Naive thymus-derived CD8-positive, alpha-beta T cell (primary cell): ENCODE results near the gene ARSH. TPM values are rescaled to one million over a fixed set of nuclear protein-coding genes. Genes with fewer than 3 reads are reported as not detected.
"Not testable (repeated sequence)": the region's sequence is repeated elsewhere in the genome, so short reads cannot be mapped to it uniquely, and the experiment has no call there.

Experiments
- ATAC-seq, 2 donors: fragments of 150-1000 bp; cut with Tn5 transposase in 1 of 2; sonication (Bioruptor Pico), chemical (Tn5 transposase) in 1 of 2; 1 replicate in 1 of 2; 2 replicates in 1 of 2; pipeline ENCODE4 v1.10.0; 2021; ENCODE audit warnings: mild to moderate bottlenecking in 2 of 2, moderate library complexity in 2 of 2
- POLR2A ChIA-PET: fragments of 350-600 bp; sonication (Branson Sonifier 250); formaldehyde crosslinking; loops from one replicate; lab custom pipeline; 2021; ENCODE audit warnings: antibody characterized with exemption; lab: Charles Lee
- DNase-seq, 10 donors: peaks; one replicate each; pipeline versions ENCODE4 v3.0.0 to v3.0.0-alpha.2; 2020 to 2022
- H3K27ac Mint-ChIP-seq, 10 donors: one replicate each; pipeline ENCODE4 v1.8.0; 2020 to 2022; ENCODE audit warnings: mild to moderate bottlenecking in 10 of 10, mixed read lengths in 10 of 10, moderate library complexity in 4 of 10, inconsistent platforms in 1 of 10
- H3K27me3 Mint-ChIP-seq, 5 donors: one replicate each; pipeline ENCODE4 v1.8.0; 2021 to 2022; ENCODE audit warnings: mixed read lengths in 5 of 5
- H3K36me3 Mint-ChIP-seq, 3 donors: one replicate each; pipeline ENCODE4 v1.8.0; 2020 to 2022; ENCODE audit warnings: mixed read lengths in 3 of 3, mild to moderate bottlenecking in 2 of 3, inconsistent platforms in 1 of 3
- H3K4me1 Mint-ChIP-seq, 4 donors: one replicate each; pipeline ENCODE4 v1.8.0; 2021 to 2022; ENCODE audit warnings: mixed read lengths in 4 of 4
- H3K4me3 Mint-ChIP-seq, 10 donors: one replicate each; pipeline ENCODE4 v1.8.0; 2020 to 2022; ENCODE audit warnings: mild to moderate bottlenecking in 10 of 10, mixed read lengths in 10 of 10, moderate library complexity in 6 of 10, inconsistent platforms in 1 of 10
- H3K9me3 Mint-ChIP-seq, 9 donors: one replicate each; pipeline ENCODE4 v1.8.0; 2020 to 2022; ENCODE audit warnings: mixed read lengths in 9 of 9, mild to moderate bottlenecking in 3 of 9, inconsistent platforms in 1 of 9, moderate library complexity in 1 of 9
- polyA plus RNA-seq, 3 donors: library from polyadenylated mRNA; unstranded; fragments of 300-500 nt; fragmentation: Illumina TruSeq; gene quantifications; one replicate each; pipeline ENCODE4 v1.2.3, GENCODE V29; 2021
- total RNA-seq, 8 experiments: library from RNA in 2 of 8; stranded (reverse) in 2 of 8; gene quantifications; one replicate each; pipeline ENCODE4 v1.2.3 and lab custom pipeline; 2021 to 2026

ARSH gene
- not detected for total RNA-seq
- polyA plus RNA-seq, result not detected
- total RNA-seq (lab: John Stamatoyannopoulos, UW), result 0 reads per million in 6 experiments

GRCh38 chrX:3006495-3006894, at the start of gene ARSH:
Gene ARSH, plus strand, starts transcription at chrX:3006546. Its CDS starts 67 bp downstream, at chrX:3006613.
- DNase-seq (no peak), ATAC-seq (no peak)
- peaks cover 0 to 16% (median 0%) of the 10 kb centered on the region in 3 donors for H3K36me3 Mint-ChIP-seq
- peaks cover 0 to 3% (median 0%) of the 10 kb centered on the region in 5 donors for H3K27me3 Mint-ChIP-seq
- H3K4me1 Mint-ChIP-seq, result no peaks in the 10 kb centered on the region
- H3K27ac Mint-ChIP-seq, result no peak within 1 kb of the TSS
- POLR2A ChIA-PET, result no interaction called here
- H3K4me3 Mint-ChIP-seq, result no peak within 1 kb of the TSS
- peaks cover 0 to 21% (median 4%) of the 10 kb centered on the region in 9 donors for H3K9me3 Mint-ChIP-seq

GRCh38 chrX:2958199-2958598, 48.1 kb upstream of the ARSH start:
- Mint-ChIP-seq H3K27ac (no peak overlapping the region), H3K27me3 (peaks cover 0 to 9% (median 3%) of the 10 kb centered on the region in 5 donors), H3K4me1 (no peaks in the 10 kb centered on the region), H3K9me3 (peaks cover 0 to 6% (median 0%) of the 10 kb centered on the region in 9 donors), H3K36me3 (peaks cover 0 to 9% (median 0%) of the 10 kb centered on the region in 3 donors), H3K4me3 (no peak overlapping the region)
- no peak for ATAC-seq
- DNase-seq, result no peak
- POLR2A ChIA-PET, result no interaction called here

- Mint-ChIP-seq H3K36me3 (peaks cover 0 to 2% (median 0%) of the 10 kb centered on the region in 3 donors), H3K4me1 (no peaks in the 10 kb centered on the region), H3K27me3 (peaks cover 0 to 7% (median 0%) of the 10 kb centered on the region in 5 donors), H3K9me3 (peaks cover 0 to 4% (median 0%) of the 10 kb centered on the region in 9 donors), H3K4me3 (no peak overlapping the region), H3K27ac (peak overlapping the region in 1 of 10 donors; percentile 13)
- DNase-seq (no peak), ATAC-seq (no peak)
- POLR2A ChIA-PET, result no interaction called here
Observed at GRCh38 chrX:2960861-2961515, 45.4 kb upstream of the ARSH start.

GRCh38 chrX:2962381-2962780, 44.0 kb upstream of the ARSH start:
- no peaks in the 10 kb centered on the region for H3K4me1 Mint-ChIP-seq
- DNase-seq, result no peak
- peaks cover 0 to 7% (median 0%) of the 10 kb centered on the region in 5 donors for H3K27me3 Mint-ChIP-seq
- no peaks in the 10 kb centered on the region for H3K36me3 Mint-ChIP-seq
- H3K4me3 Mint-ChIP-seq, result no peak overlapping the region
- peaks cover 0 to 6% (median 0%) of the 10 kb centered on the region in 9 donors for H3K9me3 Mint-ChIP-seq
- no peak for ATAC-seq
- POLR2A ChIA-PET, result no interaction called here
- H3K27ac Mint-ChIP-seq, result no peak overlapping the region

GRCh38 chrX:2963449-2963848, 42.9 kb upstream of the ARSH start:
- H3K36me3 Mint-ChIP-seq, DNase-seq, H3K4me3 Mint-ChIP-seq, POLR2A ChIA-PET, H3K27ac Mint-ChIP-seq, ATAC-seq, H3K27me3 Mint-ChIP-seq, H3K9me3 Mint-ChIP-seq, H3K4me1 Mint-ChIP-seq: not testable (repeated sequence)

GRCh38 chrX:2963992-2964794, 42.2 kb upstream of the ARSH start:
- H3K4me1 Mint-ChIP-seq, H3K27ac Mint-ChIP-seq, H3K36me3 Mint-ChIP-seq, POLR2A ChIA-PET, ATAC-seq, H3K4me3 Mint-ChIP-seq, H3K9me3 Mint-ChIP-seq, H3K27me3 Mint-ChIP-seq, DNase-seq: not testable (repeated sequence)

- Mint-ChIP-seq H3K27me3 (peaks cover 0 to 1% (median 0%) of the 10 kb centered on the region in 5 donors), H3K27ac (no peak overlapping the region), H3K4me3 (no peak overlapping the region), H3K9me3 (peaks cover 0 to 4% (median 0%) of the 10 kb centered on the region in 9 donors), H3K4me1 (peaks cover 0 to 6% (median under 1%) of the 10 kb centered on the region in 4 donors), H3K36me3 (no peaks in the 10 kb centered on the region)
- DNase-seq (no peak), ATAC-seq (no peak)
- POLR2A ChIA-PET, result no interaction called here
Observed at GRCh38 chrX:2965965-2966364, 40.4 kb upstream of the ARSH start.

- H3K9me3 Mint-ChIP-seq, result peaks cover 0 to 7% (median 0%) of the 10 kb centered on the region in 9 donors
- DNase-seq (no peak), ATAC-seq (no peak)
- no peaks in the 10 kb centered on the region for H3K36me3 Mint-ChIP-seq
- POLR2A ChIA-PET, result no interaction called here
- peaks cover 0 to 6% (median under 1%) of the 10 kb centered on the region in 4 donors for H3K4me1 Mint-ChIP-seq
- H3K4me3 Mint-ChIP-seq, result no peak overlapping the region
- H3K27ac Mint-ChIP-seq, result no peak overlapping the region
- peaks cover 0 to 2% (median 1%) of the 10 kb centered on the region in 5 donors for H3K27me3 Mint-ChIP-seq
Observed at GRCh38 chrX:2967012-2967411, 39.3 kb upstream of the ARSH start.

- POLR2A ChIA-PET, result no interaction called here
- Mint-ChIP-seq H3K36me3 (no peaks in the 10 kb centered on the region), H3K4me3 (peak overlapping the region in 6 of 10 donors; percentile 61 to 88 (median 76)), H3K27ac (no peak overlapping the region), H3K4me1 (peaks cover 0 to 6% (median under 1%) of the 10 kb centered on the region in 4 donors), H3K9me3 (peaks cover 0 to 7% (median 0%) of the 10 kb centered on the region in 9 donors), H3K27me3 (peaks cover 0 to 4% (median 1%) of the 10 kb centered on the region in 5 donors)
- no peak for DNase-seq
- no peak for ATAC-seq
Observed at GRCh38 chrX:2967584-2967983, 38.8 kb upstream of the ARSH start.

GRCh38 chrX:2967998-2968909, 38.1 kb upstream of the ARSH start:
- peak in 1 of 2 donors; percentile 39 for ATAC-seq
- Mint-ChIP-seq H3K27ac (no peak overlapping the region), H3K36me3 (no peaks in the 10 kb centered on the region), H3K9me3 (peaks cover 0 to 7% (median 0%) of the 10 kb centered on the region in 9 donors), H3K4me3 (peak overlapping the region; percentile 57 to 88 (median 74)), H3K27me3 (peaks cover 0 to 4% (median 1%) of the 10 kb centered on the region in 5 donors), H3K4me1 (peaks cover 0 to 6% (median under 1%) of the 10 kb centered on the region in 4 donors)
- no peak for DNase-seq
- POLR2A ChIA-PET, result no interaction called here

GRCh38 chrX:2969021-2969420, 37.3 kb upstream of the ARSH start:
- H3K27ac Mint-ChIP-seq, result peak overlapping the region in 1 of 10 donors; percentile 62
- H3K9me3 Mint-ChIP-seq, result peaks cover 0 to 7% (median 0%) of the 10 kb centered on the region in 9 donors
- peak overlapping the region in 2 of 10 donors; percentile 61 to 88 for H3K4me3 Mint-ChIP-seq
- no peaks in the 10 kb centered on the region for H3K36me3 Mint-ChIP-seq
- POLR2A ChIA-PET, result no interaction called here
- ATAC-seq (no peak), DNase-seq (no peak)
- peaks cover 0 to 6% (median under 1%) of the 10 kb centered on the region in 4 donors for H3K4me1 Mint-ChIP-seq
- H3K27me3 Mint-ChIP-seq, result peaks cover 0 to 4% (median 1%) of the 10 kb centered on the region in 5 donors

- no peak for ATAC-seq
Observed at GRCh38 chrX:2972391-2972790, 34.0 kb upstream of the ARSH start.

More at GRCh38 chrX:2972391-2972790, 34.0 kb upstream of the ARSH start:
- POLR2A ChIA-PET, result no interaction called here
- H3K4me1 Mint-ChIP-seq, result peaks cover 0 to 6% (median under 1%) of the 10 kb centered on the region in 4 donors
- peaks cover 0 to 6% (median 0%) of the 10 kb centered on the region in 9 donors for H3K9me3 Mint-ChIP-seq
- H3K4me3 Mint-ChIP-seq, result no peak overlapping the region
- no peak for DNase-seq
- peak overlapping the region in 1 of 10 donors; percentile 56 for H3K27ac Mint-ChIP-seq
- H3K36me3 Mint-ChIP-seq, result no peaks in the 10 kb centered on the region
- H3K27me3 Mint-ChIP-seq, result peaks cover 0 to 4% (median 1%) of the 10 kb centered on the region in 5 donors
